Nasal cavity respiratory epithelium epithelial cell of viscerocranial mucosa (primary cell): ENCODE results near the gene C12orf54. TPM values are rescaled to one million over a fixed set of nuclear protein-coding genes. Genes with fewer than 3 reads are reported as not detected.

Source experiments
- total RNA-seq: library from RNA; depleted of rRNA; stranded (reverse); fragments of >200 nt; gene quantifications from 2 replicates; pipeline ENCODE4 v1.2.3, GENCODE V29; 2014

Gene C12orf54
- total RNA-seq = 3.5 and 5.1 TPM in 2 replicates

GRCh38 chr12:48482198-48482597 is at the start of gene C12orf54:
Gene C12orf54 (plus strand): TSS chr12:48482498. CDS start chr12:48483297, 799 bp downstream.

GRCh38 chr12:48472259-48472658 is 10.0 kb upstream of the C12orf54 start, which contains the start of gene ANP32D:
Gene ANP32D (plus strand): TSS chr12:48472559. CDS start chr12:48472665, 106 bp downstream.

GRCh38 chr12:48525332-48525731 is 43.0 kb downstream of the C12orf54 start, which contains the start of gene OR8S1:
Gene OR8S1 (plus strand): TSS chr12:48525632. CDS start chr12:48525632, 0 bp downstream.

Other genes starting within 250 kb of the C12orf54 start
- gene ZNF641, start 131.6 kb upstream of the C12orf54 start, total RNA-seq = 14.4 and 15.1 TPM in 2 replicates
- not detected in 2 replicates for gene ANP32D, start 9.9 kb upstream of the C12orf54 start, total RNA-seq
- not detected in 2 replicates for gene OR8S1, start 43.1 kb downstream of the C12orf54 start, total RNA-seq
- not detected in 2 replicates for gene LALBA, start 87.5 kb downstream of the C12orf54 start, total RNA-seq
- gene KANSL2, start 199.7 kb downstream of the C12orf54 start, total RNA-seq = 61.7 and 87.1 TPM in 2 replicates
- 38.9 and 42.0 TPM in 2 replicates for gene CCNT1, start 234.2 kb downstream of the C12orf54 start, total RNA-seq